Stimulated activated CD8-positive, alpha-beta memory T cell treated with anti-CD3 and anti-CD28 coated beads, Interleukin-15, amount 100 ng/mL, for 1 hour (primary cell): ENCODE measurements around the gene KRTAP9-6.
"Not testable (repeated sequence)": the region's sequence is repeated elsewhere in the genome, so short reads cannot be mapped to it uniquely, and the experiment has no call there.

Experiments used
- DNase-seq: peaks from one replicate; pipeline ENCODE4 v3.0.0-alpha.2; 2020; ENCODE audit warnings: low read depth

The KRTAP9-6 gene

GRCh38 chr17:41271323-41271722 is 6.1 kb downstream of the KRTAP9-6 start:
- DNase-seq: not testable (repeated sequence)

GRCh38 chr17:41271858-41272257 is 6.7 kb downstream of the KRTAP9-6 start:
- DNase-seq: no peak

DNA sequence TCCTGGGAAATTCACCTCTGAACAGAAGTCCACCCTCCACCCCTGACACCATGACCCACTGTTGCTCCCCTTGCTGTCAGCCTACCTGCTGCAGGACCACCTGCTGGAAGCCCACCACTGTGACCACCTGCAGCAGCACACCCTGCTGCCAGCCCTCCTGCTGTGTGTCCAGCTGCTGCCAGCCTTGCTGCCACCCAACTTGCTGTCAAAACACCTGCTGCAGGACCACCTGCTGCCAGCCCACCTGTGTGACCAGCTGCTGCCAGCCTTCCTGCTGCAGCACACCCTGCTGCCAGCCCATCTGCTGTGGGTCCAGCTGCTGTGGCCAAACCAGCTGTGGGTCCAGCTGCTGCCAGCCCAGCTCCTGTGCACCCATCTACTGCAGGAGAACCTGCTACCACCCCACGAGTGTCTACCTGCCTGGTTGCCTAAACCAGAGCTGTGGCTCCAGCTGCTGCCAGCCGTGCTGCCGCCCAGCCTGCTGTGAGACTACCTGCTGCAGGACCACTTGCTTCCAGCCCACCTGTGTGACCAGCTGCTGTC is 10.5 kb downstream of the KRTAP9-6 start, which contains the start of gene KRTAP9-7:
Gene KRTAP9-7, plus strand, starts transcription at position 51 of the 543 bp plus-strand sequence. Its CDS starts 0 bp downstream, at position 51.
- DNase-seq: not testable (repeated sequence)

DNA sequence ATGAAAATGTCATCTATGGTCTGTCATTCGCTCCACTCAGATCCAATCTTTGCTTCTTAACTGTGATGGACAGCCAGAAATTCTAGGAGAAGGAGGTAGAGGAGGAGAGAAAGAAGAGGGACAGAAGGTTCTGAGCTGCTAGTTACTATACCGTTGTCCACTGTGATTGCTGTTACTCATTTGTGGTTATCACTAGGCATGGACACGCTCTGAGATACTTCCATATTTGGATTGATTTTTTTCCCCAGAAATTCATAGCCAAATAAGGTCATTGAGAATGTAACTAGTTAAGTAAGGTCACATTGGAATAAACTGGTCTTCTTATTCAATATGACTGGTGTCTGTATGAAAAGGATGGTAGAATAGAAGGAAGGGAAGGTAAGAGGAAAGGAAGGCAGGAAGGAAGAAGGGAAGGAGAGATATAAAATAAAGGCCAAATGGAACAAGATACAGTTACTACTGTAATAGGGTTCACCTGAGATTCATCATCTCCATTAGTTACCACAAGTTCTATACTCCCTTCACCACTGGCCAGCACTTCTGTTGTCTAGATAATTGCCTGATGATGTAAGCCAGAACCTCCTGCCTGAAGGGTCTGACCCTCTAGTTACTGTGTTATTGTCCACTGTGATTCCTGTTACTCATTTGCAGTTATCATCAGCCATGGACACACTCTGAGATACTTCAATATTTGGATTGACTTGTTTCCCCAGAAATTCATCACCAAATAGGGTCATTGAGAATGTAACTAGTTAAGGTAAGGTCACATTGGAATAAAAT is 13.2 kb downstream of the KRTAP9-6 start:
- DNase-seq: no peak

- no peak for DNase-seq
Observed at GRCh38 chr17:41284043-41284442, 18.9 kb downstream of the KRTAP9-6 start.

DNA sequence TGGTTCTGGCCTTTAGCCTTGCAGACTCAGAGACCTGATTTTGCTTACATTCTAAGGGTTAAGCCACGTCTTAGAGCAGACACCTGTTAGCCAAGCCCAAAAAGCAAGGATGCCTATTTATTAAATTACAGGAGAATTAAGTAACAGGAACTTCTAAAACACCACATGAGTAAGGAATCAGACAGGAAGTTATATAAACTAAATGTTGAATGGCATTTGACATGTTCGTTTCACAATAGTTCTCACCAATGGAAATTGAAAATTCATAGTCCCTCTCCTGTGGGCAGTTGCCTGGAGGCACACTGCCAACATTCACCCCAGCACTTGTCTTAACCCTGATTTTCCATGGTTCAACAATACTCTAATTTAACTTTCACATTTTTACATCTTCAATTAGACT is 19.4 kb downstream of the KRTAP9-6 start:
- no peak for DNase-seq

DNA sequence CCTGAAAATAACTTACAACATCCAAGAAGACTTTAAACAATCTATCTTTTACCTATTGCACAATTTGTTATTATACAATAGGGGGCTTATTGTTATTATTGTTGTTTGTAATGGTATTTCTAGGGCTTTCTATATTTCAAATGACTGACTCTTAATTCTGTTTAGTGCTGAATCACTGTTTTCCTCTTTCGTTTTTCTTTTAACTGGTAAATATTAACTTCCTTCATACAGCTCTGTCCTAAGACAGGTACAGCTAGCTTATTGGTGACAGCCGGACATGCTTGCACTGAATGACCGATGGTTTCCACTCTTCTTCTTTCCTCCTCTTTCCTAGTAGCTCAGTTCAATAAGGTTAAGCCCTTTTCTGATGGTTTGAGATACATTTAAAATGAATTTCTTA is 21.9 kb downstream of the KRTAP9-6 start:
- DNase-seq: no peak

- DNase-seq: no peak
Observed at GRCh38 chr17:41294016-41294415, 28.8 kb downstream of the KRTAP9-6 start.

GRCh38 chr17:41296846-41297245 is 31.7 kb downstream of the KRTAP9-6 start:
- no peak for DNase-seq

GRCh38 chr17:41298458-41299135 is 33.4 kb downstream of the KRTAP9-6 start:
- DNase-seq: no peak

- no peak for DNase-seq
Observed at GRCh38 chr17:41301204-41301790, 36.1 kb downstream of the KRTAP9-6 start.

DNA sequence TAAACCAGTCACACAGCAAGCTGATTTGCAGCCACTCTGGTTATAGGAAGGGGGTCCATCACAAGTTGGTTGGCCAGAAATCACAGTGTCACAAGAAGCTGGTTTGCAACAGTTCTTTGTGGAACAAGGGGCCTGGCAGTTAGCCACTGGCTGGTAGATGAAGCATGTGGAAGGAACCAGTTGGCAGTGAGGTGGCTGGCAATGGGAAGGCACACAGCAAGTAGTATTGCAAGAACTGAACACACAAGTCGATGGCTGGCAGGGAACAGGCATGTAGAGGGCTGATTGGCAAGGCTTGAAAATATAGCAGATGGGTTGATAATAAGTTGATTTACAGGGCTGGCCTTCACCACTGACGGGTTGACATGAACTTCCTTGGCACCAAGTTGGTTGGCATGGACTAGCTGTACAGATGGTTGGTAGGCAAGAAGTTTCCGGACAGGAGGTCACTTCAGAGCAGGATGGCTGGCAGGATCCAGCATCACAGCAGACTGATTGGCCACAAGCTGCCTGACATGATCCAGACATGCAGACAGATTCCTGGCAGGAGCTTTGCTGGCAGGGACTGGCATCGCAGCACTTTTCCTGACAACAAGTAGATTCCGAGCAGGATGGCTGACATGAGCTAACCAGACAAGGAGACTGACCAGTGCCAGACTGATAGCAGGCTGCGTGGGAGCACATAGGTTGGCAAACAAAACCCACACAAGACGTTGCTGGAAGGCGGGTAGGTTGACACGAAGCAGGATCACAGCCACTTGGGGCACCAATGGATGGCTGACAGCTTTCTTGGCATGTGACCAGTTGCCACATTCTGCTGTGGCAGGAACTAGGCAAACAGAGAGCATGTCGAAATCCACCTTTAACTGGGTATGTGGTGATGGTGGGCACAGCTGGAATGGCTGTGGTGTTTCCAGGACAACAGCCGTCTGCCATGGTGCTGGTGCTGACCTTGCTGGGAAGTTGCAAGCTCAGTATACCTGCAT is 37.0 kb downstream of the KRTAP9-6 start, which contains the start of gene KRTAP29-1:
Gene KRTAP29-1, minus strand, starts transcription at position 936 of the 986 bp plus-strand sequence. Its CDS starts 0 bp downstream, at position 936.
- DNase-seq: no peak

GRCh38 chr17:41302981-41303380 is 37.8 kb downstream of the KRTAP9-6 start:
- DNase-seq: no peak

- DNase-seq: no peak
Observed at GRCh38 chr17:41304091-41304490, 38.9 kb downstream of the KRTAP9-6 start.

GRCh38 chr17:41307647-41308046 is 42.5 kb downstream of the KRTAP9-6 start:
- no peak for DNase-seq

GRCh38 chr17:41308251-41308917 is 43.2 kb downstream of the KRTAP9-6 start:
- peak; percentile 49 for DNase-seq

- peak; percentile 14 for DNase-seq
Observed at GRCh38 chr17:41308918-41309359, 43.8 kb downstream of the KRTAP9-6 start, which contains the start of gene KRTAP16-1. TSS of gene KRTAP16-1 (minus strand) at chr17:41309309. CDS start at chr17:41309253, 56 bp downstream.

- DNase-seq: no peak
Observed at GRCh38 chr17:41311111-41311510, 45.9 kb downstream of the KRTAP9-6 start.

DNA sequence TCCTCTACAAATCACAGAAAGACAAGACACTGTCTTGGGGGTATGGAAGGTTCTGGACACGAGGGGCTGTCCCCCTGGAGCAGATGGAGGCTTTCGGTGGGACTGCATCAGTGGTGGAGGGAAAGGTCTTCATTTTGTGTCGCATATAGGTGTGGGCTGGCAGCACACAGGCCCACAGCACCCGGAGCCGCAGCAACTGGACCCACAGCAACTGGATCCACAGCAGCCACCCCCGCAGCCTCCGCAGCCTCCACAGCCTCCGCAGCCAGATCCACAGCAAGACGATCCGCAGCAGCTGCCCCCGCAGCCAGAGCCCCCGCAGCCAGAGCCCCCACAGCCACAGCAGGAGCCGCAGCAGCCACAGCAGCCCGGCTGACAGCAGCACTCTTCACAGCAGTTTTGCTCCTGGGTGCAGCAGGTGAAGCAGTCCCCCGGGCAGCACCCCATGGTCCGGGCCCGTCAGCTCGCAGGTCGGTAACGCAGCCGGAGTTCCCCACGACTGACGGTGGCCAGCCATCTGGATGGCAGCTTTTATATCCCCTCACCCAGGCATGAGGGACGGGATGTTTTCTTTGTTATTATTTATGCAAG is 50.1 kb downstream of the KRTAP9-6 start, which contains the start of gene KRTAP17-1:
Gene KRTAP17-1, minus strand, starts transcription at position 507 of the 591 bp plus-strand sequence. Its CDS starts 60 bp downstream, at position 447.
- DNase-seq: no peak
